HG03442 (cell line): ENCODE data around the gene CHMP6.

Source experiments
- ATAC-seq: cut with Tn5 transposase; IDR thresholded peaks from one replicate; pipeline ENCODE4 v1.9.1; 2021; ENCODE audit warnings: mild to moderate bottlenecking, moderate library complexity; ENCODE audit not compliant: unreplicated experiment

Gene CHMP6

DNA sequence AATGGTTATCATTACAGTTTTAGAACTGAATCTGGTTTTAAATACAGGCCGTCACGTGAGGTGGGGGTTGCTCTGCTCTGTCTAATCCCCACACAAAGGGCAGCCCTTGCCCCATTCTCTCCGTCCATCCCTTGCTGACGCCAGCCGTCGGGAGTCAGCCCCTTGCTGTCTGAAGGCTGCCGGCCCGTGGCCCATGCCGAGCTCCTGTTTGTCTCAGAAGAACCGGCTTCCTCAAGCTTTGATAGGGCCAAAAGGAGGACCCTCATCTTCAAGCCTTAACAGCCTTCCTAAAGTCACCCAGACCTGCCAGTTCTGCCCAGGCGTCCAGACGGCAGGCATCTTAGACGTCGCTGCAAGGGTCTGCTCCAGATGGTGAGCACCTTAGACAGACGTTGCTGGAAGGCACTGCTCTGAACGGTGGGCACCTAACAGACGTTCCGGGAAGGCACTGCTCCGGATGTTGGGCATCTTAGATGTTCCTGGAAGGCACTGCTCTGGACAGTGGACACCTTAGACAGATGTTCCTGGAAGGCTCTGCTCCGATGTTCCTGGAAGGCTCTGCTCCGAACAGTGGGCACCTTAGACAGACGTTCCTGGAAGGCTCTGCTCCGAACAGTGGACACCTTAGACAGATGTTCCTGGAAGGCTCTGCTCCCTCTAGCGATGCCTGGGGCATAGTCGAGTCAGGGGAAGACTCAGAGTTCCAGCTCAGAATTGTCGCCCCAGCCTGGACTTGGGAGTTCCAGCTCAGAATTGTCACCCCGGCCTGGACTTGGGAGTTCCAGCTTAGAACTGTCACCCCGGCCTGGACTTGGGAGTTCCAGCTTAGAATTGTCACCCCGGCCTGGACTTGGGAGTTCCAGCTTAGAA lies 35.1 kb upstream of the CHMP6 start:
- no peak for ATAC-seq

- ATAC-seq: no peak
Observed at GRCh38 chr17:80957461-80957941, 34.1 kb upstream of the CHMP6 start.

- ATAC-seq: no peak
Observed at GRCh38 chr17:80959330-80960036, 32.2 kb upstream of the CHMP6 start.

DNA sequence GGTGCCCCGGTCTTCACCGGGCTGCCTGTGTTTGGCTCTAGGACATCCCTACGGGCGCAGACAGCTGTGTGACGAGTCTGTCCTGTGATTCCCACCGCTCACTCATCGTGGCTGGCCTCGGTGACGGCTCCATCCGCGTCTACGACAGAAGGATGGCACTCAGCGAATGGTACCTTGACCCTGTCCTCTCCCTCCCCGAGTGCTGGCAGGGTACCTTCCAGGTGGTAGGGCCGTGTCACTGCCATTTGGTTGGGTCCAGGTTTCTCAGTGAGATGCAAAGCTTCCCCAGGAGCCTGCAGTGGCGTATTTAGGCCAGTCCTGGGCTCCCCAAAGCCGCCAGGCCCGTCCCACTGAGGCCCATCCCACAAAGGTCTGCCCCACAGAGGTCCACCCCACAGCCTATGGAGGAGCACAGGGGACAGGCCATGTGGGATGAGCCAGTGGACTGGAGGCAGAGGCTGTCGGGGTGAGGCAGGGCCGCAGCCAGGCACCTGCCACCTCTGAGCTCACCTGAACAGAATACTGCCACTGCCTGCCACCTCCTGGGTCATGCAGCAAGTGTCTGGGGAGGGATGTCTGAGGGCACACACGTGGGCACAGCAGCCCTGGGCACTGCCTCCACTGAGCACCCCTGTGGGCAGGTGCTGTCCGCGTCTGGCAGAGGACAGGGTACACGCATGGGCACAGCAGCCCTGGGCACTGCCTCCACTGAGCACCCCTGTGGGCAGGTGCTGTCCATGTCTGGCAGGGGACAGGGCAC lies 31.4 kb upstream of the CHMP6 start:
- no peak for ATAC-seq

DNA sequence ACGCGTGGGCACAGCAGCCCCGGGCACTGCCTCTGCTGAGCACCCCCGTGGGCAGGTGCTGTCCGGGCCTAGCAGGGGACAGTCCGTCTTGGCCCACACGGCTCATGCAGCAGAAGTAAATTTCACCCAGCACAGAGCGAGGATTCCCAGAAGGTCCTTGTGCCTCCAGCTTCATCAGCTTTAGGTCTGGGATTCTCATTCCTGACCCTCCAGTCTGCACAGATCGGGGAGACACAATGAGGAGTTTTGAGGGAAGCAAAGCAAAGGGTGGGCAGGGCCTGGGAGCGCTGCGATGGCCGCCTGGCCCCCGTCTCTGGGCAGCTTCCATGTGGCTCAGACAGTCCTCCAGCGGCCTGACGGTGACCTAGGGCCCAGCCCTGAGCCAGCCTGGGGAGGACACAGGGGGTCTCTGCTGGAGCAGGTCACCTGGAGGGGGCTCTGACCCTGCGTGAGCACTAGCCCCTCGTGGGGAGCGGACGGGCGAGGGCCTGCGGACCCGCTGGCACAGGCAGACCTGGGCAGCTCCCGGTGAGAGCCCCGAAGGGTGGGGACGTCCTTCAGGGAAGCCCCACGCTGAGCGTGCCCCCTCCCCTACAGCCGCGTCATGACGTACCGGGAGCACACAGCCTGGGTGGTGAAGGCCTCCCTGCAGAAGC lies 30.7 kb upstream of the CHMP6 start:
- no peak for ATAC-seq

DNA sequence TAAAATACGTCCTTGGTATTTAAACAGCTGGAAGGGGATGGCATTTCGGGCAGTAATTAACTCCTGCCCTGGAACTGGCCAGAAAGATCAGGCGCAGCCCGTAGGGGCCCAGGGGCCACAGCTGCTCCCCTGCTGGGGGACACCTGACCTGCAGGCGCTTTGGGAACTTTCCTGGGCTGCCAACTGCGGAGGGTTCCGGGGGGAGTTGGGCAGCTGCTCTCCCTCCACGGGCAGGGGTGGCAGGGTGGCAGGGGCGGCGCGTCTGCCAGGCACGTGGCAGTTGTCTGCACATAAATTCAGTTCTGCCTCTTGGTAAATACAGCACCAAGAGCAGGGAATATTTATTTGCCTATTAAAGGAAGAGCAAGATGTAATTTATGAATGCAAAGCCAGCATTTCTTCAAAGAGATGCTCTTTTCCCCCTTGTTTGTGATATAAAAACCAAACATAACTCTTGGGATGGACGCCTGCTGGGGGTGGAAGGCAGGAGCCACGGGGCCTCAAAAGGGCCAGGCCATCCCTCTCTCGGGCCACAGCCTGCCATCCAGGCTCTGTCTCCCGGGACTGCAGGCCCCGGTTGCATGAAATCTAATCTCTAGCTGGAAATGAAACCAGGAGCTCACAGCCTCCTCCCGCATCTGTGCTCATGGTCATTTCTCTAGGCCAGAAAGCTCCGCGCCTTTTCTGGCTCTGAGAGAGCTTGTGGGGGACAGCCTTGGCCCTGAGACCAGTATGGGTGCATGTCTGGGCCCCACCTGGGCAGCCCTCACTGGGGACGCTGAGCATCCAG lies 29.9 kb upstream of the CHMP6 start:
- no peak for ATAC-seq

- no peak for ATAC-seq
Observed at GRCh38 chr17:80962356-80963329, 29.0 kb upstream of the CHMP6 start.

GRCh38 chr17:80963812-80964543 lies 27.7 kb upstream of the CHMP6 start:
- ATAC-seq: no peak

DNA sequence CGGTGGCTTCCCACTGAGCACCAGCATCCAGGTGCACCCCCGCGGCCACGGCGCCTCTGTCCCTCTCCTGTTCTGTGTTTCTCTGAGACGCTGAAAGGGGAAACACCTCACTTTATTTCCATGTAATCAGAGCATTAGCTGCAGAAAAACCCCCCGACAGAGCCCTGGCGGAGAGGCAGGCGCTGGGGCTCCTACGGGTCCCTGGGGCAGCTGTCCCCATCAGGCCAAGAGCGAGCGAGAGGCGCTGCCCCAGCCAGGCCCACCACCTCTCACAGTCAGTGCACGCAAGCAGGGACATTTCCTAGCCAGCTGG lies 27.1 kb upstream of the CHMP6 start:
- ATAC-seq: no peak

- ATAC-seq: no peak
Observed at GRCh38 chr17:80964859-80965580, 26.6 kb upstream of the CHMP6 start.

GRCh38 chr17:80965606-80966005 lies 26.0 kb upstream of the CHMP6 start:
- ATAC-seq: no peak

GRCh38 chr17:80967404-80967872 lies 24.2 kb upstream of the CHMP6 start:
- no peak for ATAC-seq

- no peak for ATAC-seq
Observed at GRCh38 chr17:80968602-80969029, 23.0 kb upstream of the CHMP6 start.

GRCh38 chr17:80969030-80969673 lies 22.5 kb upstream of the CHMP6 start:
- ATAC-seq: no peak

DNA sequence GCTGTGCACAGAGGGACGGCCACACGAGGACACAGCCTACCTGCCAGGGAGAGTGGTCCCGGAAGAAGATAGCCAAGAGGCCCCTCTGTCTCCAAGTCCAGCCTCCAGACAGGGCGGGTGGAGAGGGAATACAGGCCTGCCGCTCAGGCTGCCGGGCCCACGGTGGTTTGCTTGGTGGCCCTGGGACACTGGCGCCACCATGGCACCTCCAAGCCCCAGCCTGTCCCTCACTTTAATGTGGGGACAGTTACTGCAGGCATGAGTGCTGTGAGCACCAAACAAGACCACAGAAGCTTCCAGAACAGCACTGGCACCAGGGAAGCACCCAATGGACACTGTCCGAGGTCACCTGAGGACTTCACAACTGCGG lies 22.0 kb upstream of the CHMP6 start:
- no peak for ATAC-seq

DNA sequence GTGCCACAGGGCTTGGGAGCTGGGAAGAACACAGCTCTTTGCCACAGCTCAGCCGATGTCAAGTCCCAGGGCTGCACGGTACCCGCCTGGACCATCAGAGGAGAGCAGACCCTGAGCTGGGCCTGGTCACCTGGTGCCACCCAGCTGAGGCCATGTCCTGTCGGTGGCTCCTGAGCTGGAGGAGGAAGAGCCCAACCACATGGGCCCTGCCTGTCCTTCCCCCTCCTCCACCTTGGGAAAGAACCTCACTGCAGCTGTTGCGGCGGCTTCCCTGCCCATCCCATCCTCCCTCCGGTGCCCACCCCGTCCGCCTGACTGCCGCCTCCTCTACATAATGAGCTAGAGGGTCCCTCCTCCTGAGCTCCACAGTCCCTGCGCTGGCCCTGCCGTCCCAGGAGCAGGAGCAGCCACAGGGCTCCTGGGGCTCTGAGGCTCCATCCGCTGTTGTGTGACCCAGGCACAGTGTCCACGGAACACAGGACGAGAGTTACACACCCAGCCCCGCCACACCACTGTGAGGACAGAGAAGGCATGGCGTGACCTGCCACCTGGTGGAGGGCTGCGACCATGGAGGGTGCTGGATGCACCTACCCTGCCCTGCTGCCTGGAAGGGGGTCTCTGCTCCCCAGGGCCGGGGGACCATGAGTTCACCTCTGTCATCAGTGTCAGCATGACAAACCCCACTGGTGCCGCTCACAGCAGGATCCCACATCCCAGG lies 21.4 kb upstream of the CHMP6 start:
- ATAC-seq: no peak
